Neural progenitor cell (in vitro differentiated cells): ENCODE data around the gene PDF. TPM values are rescaled to one million over a fixed set of nuclear protein-coding genes. Genes with fewer than 3 reads are reported as not detected.

Experiments
- DNase-seq: peaks from one replicate; pipeline ENCODE4 v3.0.0-alpha.2; 2016; ENCODE audit warnings: low spot score
- H2AFZ ChIP-seq: fragments of 200-600 bp; sonication (generic); replicated peaks from 2 replicates; pipeline ENCODE4 v1.6.1; 2016; ENCODE audit warnings: antibody characterized with exemption
- H3F3A ChIP-seq: fragments of 200-600 bp; sonication (generic); 2 replicates; pipeline ENCODE4 v1.6.1; 2016; ENCODE audit warnings: antibody characterized with exemption, low read depth
- H3K27ac ChIP-seq: fragments of 200-600 bp; sonication (generic); 2 replicates; pipeline ENCODE4 v1.5.1; 2016; ENCODE audit warnings: mild to moderate bottlenecking
- H3K27me3 ChIP-seq: fragments of 200-600 bp; sonication (generic); 2 replicates; pipeline ENCODE4 v1.6.1; 2016; ENCODE audit warnings: mild to moderate bottlenecking, moderate library complexity
- H3K36me3 ChIP-seq: fragments of 200-600 bp; sonication (generic); 2 replicates; pipeline ENCODE4 v1.5.1; 2016
- H3K4me1 ChIP-seq: fragments of 200-600 bp; sonication (generic); 2 replicates; pipeline ENCODE4 v1.6.1; 2016; ENCODE audit warnings: mixed run types
- H3K4me2 ChIP-seq: fragments of 200-600 bp; sonication (generic); 2 replicates; pipeline ENCODE4 v1.6.1; 2016
- H3K4me3 ChIP-seq: fragments of 200-600 bp; sonication (generic); 2 replicates; pipeline ENCODE4 v1.5.1; 2016
- H3K79me2 ChIP-seq: fragments of 200-600 bp; sonication (generic); 2 replicates; pipeline ENCODE4 v1.6.1; 2016; ENCODE audit warnings: low read depth
- H3K9ac ChIP-seq: fragments of 200-600 bp; sonication (generic); 2 replicates; pipeline ENCODE4 v1.6.1; 2016
- H3K9me3 ChIP-seq: fragments of 200-600 bp; sonication (generic); 2 replicates; pipeline ENCODE4 v1.5.1; 2016; ENCODE audit warnings: low read depth
- H4K20me1 ChIP-seq: fragments of 200-600 bp; sonication (generic); 2 replicates; pipeline ENCODE4 v1.6.1; 2016; ENCODE audit warnings: low read depth
- H3K27ac Mint-ChIP-seq: 3 replicates; pipeline ENCODE4 v1.8.0; 2021; ENCODE audit warnings: mixed read lengths
- H3K27me3 Mint-ChIP-seq: 2 replicates; pipeline ENCODE4 v1.8.0; 2022; ENCODE audit warnings: low read depth, mild to moderate bottlenecking, inconsistent platforms, moderate library complexity, mixed read lengths; ENCODE audit not compliant: insufficient read depth
- H3K36me3 Mint-ChIP-seq: 3 replicates; pipeline ENCODE4 v1.8.0; 2021; ENCODE audit warnings: mixed read lengths
- H3K4me1 Mint-ChIP-seq: 3 replicates; pipeline ENCODE4 v1.8.0; 2021; ENCODE audit warnings: mixed read lengths
- H3K4me3 Mint-ChIP-seq: 3 replicates; pipeline ENCODE4 v1.8.0; 2021; ENCODE audit warnings: mild to moderate bottlenecking, moderate library complexity, mixed read lengths
- H3K9me3 Mint-ChIP-seq: 3 replicates; pipeline ENCODE4 v1.8.0; 2020; ENCODE audit warnings: mixed read lengths
- CTCF ChIP-seq: fragments of 200-600 bp; sonication (generic); IDR thresholded peaks from 2 replicates; pipeline ENCODE4 v1.5.1; 2017; ENCODE audit warnings: antibody characterized with exemption, mild to moderate bottlenecking
- EZH2 ChIP-seq: fragments of 200-600 bp; sonication (generic); IDR thresholded peaks from 2 replicates; pipeline ENCODE4 v1.6.1; 2017; ENCODE audit warnings: antibody characterized with exemption, mild to moderate bottlenecking, moderate library complexity
- EZH2phosphoT487 ChIP-seq: fragments of 200-600 bp; sonication (generic); IDR thresholded peaks from 2 replicates; pipeline ENCODE4 v1.6.1; 2017; ENCODE audit warnings: antibody characterized with exemption
- total RNA-seq: library from RNA; depleted of rRNA; stranded (reverse); fragments of >200 nt; gene quantifications from 2 replicates; pipeline ENCODE4 v1.2.3, GENCODE V29; 2015; ENCODE audit warnings: low replicate concordance

The PDF gene
- total RNA-seq, 1 donor from 2014 or later = 12.9 TPM

GRCh38 chr16:69376393-69377059 is 46.1 kb upstream of the PDF start:
- Histone ChIP-seq H3K4me1 (no peaks in the 10 kb centered on the region), H3F3A (peaks cover 4% of the 10 kb centered on the region), H3K27ac (no peak overlapping the region), H3K27me3 (no peaks in the 10 kb centered on the region), H2AFZ (no peak overlapping the region), H3K36me3 (peaks cover 11% of the 10 kb centered on the region), H3K9me3 (no peaks in the 10 kb centered on the region), H3K4me2 (no peak overlapping the region), H3K9ac (no peak overlapping the region), H3K79me2 (peaks cover 7% of the 10 kb centered on the region), H4K20me1 (peaks cover 9% of the 10 kb centered on the region), H3K4me3 (no peak overlapping the region)
- Mint-ChIP-seq H3K9me3 (no peaks in the 10 kb centered on the region), H3K27ac (no peak overlapping the region), H3K4me3 (no peak overlapping the region), H3K27me3 (peaks cover 2% of the 10 kb centered on the region), H3K4me1 (no peaks in the 10 kb centered on the region), H3K36me3 (peaks cover 22% of the 10 kb centered on the region)
- DNase-seq = no peak
- TF ChIP-seq CTCF (no peak), EZH2phosphoT487 (no peak), EZH2 (no peak)

GRCh38 chr16:69373019-69373418 is 42.6 kb upstream of the PDF start:
- TF ChIP-seq CTCF (no peak), EZH2 (no peak), EZH2phosphoT487 (no peak)
- H3F3A ChIP-seq = no peaks in the 10 kb centered on the region
- H4K20me1 ChIP-seq = peaks cover 9% of the 10 kb centered on the region
- H3K4me1 Mint-ChIP-seq = no peaks in the 10 kb centered on the region
- peaks cover 30% of the 10 kb centered on the region for H3K36me3 Mint-ChIP-seq
- H3K4me3 ChIP-seq = no peak overlapping the region
- no peak overlapping the region for H2AFZ ChIP-seq
- no peaks in the 10 kb centered on the region for H3K27me3 ChIP-seq
- H3K9ac ChIP-seq = no peak overlapping the region
- no peak overlapping the region for H3K27ac ChIP-seq
- no peak overlapping the region for H3K4me3 Mint-ChIP-seq
- no peaks in the 10 kb centered on the region for H3K9me3 Mint-ChIP-seq
- H3K4me1 ChIP-seq = no peaks in the 10 kb centered on the region
- H3K9me3 ChIP-seq = no peaks in the 10 kb centered on the region
- DNase-seq = no peak
- H3K4me2 ChIP-seq = no peak overlapping the region
- no peaks in the 10 kb centered on the region for H3K27me3 Mint-ChIP-seq
- no peak overlapping the region for H3K27ac Mint-ChIP-seq
- H3K79me2 ChIP-seq = no peaks in the 10 kb centered on the region
- H3K36me3 ChIP-seq = peaks cover 8% of the 10 kb centered on the region

- no peaks in the 10 kb centered on the region for H3K27me3 ChIP-seq
- peaks cover 9% of the 10 kb centered on the region for H4K20me1 ChIP-seq
- no peak overlapping the region for H3K4me3 ChIP-seq
- Mint-ChIP-seq H3K4me1 (no peaks in the 10 kb centered on the region), H3K9me3 (no peaks in the 10 kb centered on the region), H3K27ac (no peak overlapping the region), H3K27me3 (peaks cover 3% of the 10 kb centered on the region), H3K4me3 (no peak overlapping the region), H3K36me3 (peaks cover 29% of the 10 kb centered on the region)
- no peak overlapping the region for H2AFZ ChIP-seq
- H3K79me2 ChIP-seq = no peaks in the 10 kb centered on the region
- no peaks in the 10 kb centered on the region for H3F3A ChIP-seq
- no peak for DNase-seq
- no peak overlapping the region for H3K27ac ChIP-seq
- H3K36me3 ChIP-seq = peaks cover 16% of the 10 kb centered on the region
- no peak overlapping the region for H3K4me2 ChIP-seq
- H3K9ac ChIP-seq = no peak overlapping the region
- H3K4me1 ChIP-seq = no peaks in the 10 kb centered on the region
- TF ChIP-seq CTCF (no peak), EZH2 (no peak), EZH2phosphoT487 (no peak)
- no peaks in the 10 kb centered on the region for H3K9me3 ChIP-seq
These were observed 41.2 kb upstream of the PDF start for GRCh38 chr16:69371564-69371963.
